ENCODE data around the gene MRPS22.

GRCh38 chr3:139302801-139303113, 41.1 kb upstream of the MRPS22 start:
- no peak for TF ChIP-seq EZH2 (IDR thresholded peaks at IDR 0.05; ENCODE audit: insufficient read depth, low read length)
- TF ChIP-seq CTCF (IDR thresholded peaks at IDR 0.05; ENCODE audit: insufficient read depth, low read depth, low read length): no peak

Measured in astrocyte (in vitro differentiated cells and primary cell).